ENCODE measurements around the gene INSIG1. TPM values are rescaled to one million over a fixed set of nuclear protein-coding genes. Genes with fewer than 3 reads are reported as not detected.

The INSIG1 gene
- total RNA-seq, 2 donors from 2014 or later: 73.3 to 148 TPM

DNA sequence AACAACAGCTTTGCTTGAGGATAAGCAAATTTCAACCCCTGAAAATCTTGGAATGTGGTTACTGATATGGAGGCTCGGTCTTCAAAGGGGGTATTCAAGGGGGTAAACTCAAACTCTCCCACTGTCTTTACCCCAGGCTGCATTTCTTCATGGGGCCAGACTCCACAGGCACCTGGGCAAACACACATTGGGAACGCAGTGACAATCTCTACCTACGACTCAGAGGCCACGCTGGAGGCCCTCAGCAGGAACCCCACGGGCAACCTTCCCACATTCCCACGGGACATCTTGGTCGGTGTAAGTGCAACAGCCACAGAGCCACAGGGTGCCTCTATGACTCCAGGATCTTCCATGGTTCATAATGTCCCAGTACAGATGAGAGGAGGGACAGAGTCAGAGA lies 2.2 kb upstream of the INSIG1 start:
- ATAC-seq (no peak), DNase-seq (no peak)
- intact Hi-C loops (cut with DNase I, micrococcal nuclease): loop anchor here in 1 of 2 donors (10.0 kb wide), 1 partner anchor 101 kb away; no protein-coding TSS in a partner anchor

DNA sequence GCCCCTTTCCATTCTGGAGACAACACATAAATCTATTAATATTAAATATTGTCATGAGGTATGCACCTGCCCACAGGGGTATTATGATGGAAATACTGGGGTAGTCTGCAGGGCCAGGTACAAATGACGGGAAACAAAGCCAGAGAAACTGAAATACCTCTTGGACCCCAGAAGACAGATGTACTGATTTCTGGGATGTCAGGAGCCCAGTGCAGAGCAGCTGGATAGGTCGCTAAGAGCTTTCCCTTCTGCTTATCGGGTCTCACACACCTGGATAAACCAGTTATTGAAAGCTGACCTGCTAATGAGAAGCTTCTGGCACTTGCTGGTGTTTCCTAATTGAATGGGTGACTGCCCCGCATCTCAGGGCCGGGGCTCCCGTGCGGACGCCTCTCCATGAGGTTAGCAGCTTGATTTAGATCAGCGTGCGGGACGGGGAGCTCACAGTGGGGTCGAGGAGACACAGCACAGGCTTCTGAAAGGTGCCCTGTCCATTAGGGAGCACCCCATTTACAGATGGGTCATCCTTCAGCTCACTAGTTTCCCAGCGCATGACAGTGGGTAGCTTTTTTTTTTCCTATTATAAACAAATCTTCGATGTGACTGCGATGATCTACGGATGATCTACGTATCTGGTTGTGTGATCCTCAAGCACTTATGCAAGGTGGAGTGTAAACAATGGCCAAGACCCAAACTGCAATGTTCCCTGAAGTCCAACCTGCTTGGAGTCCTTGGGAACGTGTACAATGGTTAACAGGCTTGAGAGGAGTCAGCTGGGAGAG lies 1.5 kb upstream of the INSIG1 start:
- no peak for ATAC-seq
- intact Hi-C loops (cut with DNase I, micrococcal nuclease): loop anchor here in 1 of 2 donors (10.0 kb wide), 1 partner anchor 101 kb away; no protein-coding TSS in a partner anchor
- no peak for DNase-seq

DNA sequence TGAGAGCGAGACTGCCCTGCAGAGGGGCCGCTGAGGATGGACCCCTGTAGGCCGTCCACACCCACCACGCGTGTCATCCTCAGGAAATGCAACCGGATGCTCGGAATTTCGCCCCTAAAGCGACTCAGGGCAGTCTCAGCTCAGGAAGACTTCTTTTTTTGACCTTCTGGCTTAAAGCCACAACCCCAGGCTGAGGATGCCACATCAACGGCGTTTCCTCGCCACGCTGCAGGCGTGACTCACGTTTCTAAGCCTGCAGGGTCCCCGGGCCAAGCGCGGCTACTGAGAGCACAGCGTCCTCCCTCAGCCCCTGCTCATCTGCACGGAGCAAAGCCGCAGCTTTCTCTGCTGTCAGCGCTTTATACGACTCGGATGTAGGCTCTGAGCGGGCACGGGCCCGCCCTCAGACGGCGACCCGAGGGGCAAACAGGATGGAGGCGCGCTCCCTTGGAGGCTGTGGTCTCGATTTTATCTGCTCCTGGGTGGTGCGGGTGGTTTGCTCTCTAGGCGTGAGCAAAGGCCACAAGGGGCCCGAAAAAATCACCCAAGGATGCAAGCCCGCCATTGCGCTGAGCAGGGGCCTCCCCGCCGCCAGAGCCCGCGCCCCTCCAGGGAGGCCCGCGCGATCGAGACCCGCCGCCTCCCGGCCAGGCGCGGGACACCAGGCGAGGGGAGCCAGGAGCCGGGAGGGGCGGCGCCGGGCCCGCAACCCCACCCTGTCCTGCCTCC lies 726 bp upstream of the INSIG1 start:
- intact Hi-C loops (cut with DNase I, micrococcal nuclease): loop anchor here in 1 of 2 donors (10.0 kb wide), 1 partner anchor 102 kb away; no protein-coding TSS in a partner anchor
- ATAC-seq: peak; percentile 52
- peak; percentile 70 to 71 for DNase-seq

DNA sequence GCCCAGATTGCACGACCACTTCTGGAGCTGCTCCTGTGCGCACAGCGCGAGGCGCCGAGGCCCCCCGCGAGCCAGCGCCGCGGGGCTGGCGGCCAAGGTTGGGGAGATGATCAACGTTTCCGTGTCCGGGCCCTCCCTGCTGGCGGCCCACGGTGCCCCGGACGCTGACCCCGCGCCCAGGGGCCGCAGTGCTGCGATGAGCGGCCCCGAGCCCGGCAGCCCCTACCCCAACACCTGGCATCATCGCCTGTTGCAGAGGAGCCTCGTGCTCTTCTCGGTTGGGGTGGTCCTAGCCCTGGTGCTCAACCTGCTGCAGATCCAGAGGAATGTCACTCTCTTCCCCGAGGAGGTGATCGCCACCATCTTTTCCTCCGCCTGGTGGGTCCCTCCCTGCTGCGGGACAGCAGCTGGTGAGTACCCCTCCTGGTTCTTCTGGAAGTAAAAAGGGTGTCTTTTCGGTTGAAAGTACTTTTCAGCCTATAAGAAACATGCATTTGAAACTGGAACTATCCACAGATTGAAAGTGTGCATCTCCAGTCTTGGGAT lies 683 bp downstream of the INSIG1 start:
- ATAC-seq (peak; percentile 10), DNase-seq (peak in 1 of 2 donors; percentile 29)
- intact Hi-C loops (cut with DNase I, micrococcal nuclease): loop anchor here in 1 of 2 donors (10.0 kb wide), 1 partner anchor 104 kb away; no protein-coding TSS in a partner anchor

DNA sequence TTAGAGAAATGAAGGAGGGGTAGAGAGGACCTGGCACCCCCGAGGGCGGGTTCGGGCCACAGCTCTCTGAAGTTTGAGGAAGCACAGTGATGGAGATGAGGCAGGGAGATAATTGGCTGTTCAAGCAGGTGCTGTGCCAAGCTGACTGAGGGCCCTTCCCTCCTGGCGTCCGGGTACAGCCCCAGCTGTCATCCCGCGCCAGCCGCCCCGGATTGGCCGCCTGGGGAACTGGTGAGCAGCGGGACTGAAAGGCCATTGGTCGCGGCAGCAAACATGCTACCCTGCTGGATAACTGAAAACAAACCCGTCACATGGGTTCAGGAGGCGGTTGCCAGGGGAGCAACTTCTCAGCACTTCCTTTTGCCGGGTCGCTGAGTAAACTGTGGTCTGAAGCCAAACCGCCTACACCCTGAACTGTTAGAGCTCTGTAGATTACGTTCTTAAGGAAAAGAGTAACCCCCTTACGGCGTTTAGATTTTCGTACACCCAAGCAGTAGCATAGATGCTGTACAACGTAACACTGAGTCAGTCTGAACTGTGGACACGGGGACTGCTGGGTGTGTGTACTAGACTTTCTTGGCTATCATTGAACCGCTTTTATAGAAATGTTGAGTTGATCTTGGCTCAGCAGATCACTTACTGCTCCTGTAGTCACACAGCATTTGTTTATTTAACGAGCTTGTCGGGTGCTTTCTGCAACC lies 1.3 kb downstream of the INSIG1 start:
- peak; percentile 78 for ATAC-seq
- DNase-seq: peak; percentile 95 to 97
- intact Hi-C loops (cut with DNase I, micrococcal nuclease): loop anchor here in 1 of 2 donors (10.0 kb wide), 1 partner anchor 104 kb away; no protein-coding TSS in a partner anchor

DNA sequence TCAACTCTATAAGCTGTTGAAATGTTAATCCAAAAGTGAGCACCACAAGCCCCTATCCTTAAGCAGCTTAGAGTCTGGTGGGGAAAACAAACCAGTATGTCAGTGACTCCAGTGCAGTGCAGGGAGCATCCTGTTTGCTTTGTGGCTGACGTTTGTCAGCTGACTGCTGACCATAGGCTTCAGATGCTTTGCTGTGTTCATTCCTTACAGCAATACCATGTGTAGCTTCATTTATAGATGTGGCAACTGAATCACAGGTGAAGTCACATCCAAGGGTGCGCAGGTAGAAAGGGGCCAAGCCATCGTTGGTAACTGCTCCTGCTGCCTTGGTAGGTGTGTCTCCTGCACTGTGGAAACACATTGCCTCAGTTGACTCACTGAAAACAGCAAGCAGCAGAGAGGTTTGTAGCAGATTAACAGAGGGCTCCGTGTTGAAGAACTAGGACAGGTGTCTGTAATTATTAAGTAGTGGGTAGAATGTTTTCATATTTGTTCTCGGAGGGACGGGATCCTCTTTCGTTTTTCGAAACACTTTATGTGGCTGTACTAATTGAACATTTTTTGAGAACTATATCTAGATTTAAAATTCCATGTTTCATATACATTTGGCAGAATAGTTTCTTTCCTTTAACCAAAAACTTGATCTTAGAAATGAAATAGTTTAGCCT lies 2.0 kb downstream of the INSIG1 start:
- ATAC-seq (no peak), DNase-seq (no peak)
- intact Hi-C loops (cut with DNase I, micrococcal nuclease): loop anchor here in 1 of 2 donors (10.0 kb wide), 1 partner anchor 105 kb away; no protein-coding TSS in a partner anchor

DNA sequence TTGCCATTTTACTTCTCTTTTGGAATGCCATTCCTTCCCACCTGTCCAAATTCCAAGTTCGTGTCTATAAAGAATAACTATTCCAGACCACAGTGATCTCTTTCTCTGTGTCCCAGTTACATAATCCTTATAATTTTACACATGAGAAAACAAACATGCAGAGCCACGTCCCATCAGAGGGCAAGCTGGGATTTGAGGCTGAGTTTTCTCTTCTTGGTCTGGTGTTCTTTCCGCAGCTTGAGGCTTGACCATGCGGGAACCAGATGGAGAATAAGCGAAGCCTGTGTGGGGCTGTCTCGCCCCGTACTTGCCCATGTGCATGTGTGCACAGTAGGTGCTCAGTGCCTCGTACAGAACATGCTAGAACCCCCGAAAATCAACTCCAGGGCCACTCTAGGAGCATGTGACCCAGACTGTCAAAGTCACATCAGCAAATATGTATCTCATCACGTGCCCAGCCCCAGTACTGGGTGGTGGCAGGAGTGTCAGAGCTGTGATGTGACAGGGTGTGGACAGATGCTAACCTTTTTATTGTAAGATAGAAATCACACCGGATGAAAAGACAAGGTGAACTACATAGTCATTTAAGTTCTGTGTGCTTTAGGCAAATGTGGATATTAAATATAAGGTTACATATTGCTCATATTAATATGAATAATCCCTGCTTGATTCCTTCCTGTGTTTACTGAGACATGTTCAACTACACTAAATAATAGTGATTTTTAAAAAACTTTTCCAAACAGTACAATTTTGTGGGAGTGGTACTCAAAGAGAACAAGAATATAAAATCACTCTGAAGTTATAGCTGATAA lies 3.2 kb downstream of the INSIG1 start:
- peak in 1 of 2 donors; percentile 51 for DNase-seq
- ATAC-seq: no peak
- intact Hi-C loops (cut with DNase I, micrococcal nuclease): no loop called here

DNA sequence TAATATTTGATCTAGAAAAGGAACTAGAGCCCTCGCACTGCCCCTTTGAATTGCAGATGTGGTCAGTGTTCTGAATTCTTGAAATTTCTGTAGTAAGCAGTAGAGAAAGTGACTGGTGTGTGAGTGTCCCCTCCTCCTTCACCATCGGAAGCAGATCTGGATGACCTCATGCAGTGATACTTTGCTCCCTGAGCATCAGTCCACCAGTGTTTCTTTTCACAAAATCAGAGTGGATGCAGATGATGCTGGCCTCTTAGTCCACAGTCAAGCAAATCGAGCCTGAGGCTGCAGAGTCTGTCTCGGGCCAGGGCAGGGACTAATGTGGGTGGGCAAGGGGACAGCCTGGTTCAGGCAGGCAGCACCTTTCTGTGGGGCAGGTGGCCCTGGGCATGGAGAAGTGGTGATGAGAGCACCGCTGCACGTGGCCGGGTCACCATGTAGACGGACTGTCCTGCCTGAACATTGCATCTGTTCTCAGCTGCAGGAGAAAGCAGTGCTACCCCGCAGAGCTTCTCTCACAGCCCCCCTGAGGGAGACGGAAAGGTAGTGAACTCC lies 5.4 kb downstream of the INSIG1 start:
- intact Hi-C loops (cut with DNase I, micrococcal nuclease): no loop called here
- DNase-seq (no peak), ATAC-seq (no peak)

DNA sequence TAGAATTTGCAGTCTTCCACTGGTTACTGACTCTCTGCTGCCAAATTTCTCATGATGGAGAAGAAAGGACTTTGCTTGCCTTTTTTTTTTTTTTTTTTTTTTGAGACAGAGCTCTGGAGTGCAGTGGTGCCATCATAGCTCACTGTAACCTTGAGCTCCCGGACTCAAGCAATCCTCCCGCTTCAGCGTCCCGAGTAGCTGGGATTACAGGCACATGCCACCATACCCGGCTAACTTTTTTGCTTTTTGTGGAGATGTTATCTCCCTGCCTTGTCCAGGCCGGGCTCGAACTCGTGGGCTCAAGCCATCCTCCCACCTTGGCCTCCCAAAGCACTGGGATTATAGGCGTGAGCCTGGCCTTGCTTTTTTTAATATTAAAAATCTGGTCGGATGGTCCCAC lies 6.2 kb downstream of the INSIG1 start:
- ATAC-seq: no peak
- intact Hi-C loops (cut with DNase I, micrococcal nuclease): no loop called here
- DNase-seq: no peak

DNA sequence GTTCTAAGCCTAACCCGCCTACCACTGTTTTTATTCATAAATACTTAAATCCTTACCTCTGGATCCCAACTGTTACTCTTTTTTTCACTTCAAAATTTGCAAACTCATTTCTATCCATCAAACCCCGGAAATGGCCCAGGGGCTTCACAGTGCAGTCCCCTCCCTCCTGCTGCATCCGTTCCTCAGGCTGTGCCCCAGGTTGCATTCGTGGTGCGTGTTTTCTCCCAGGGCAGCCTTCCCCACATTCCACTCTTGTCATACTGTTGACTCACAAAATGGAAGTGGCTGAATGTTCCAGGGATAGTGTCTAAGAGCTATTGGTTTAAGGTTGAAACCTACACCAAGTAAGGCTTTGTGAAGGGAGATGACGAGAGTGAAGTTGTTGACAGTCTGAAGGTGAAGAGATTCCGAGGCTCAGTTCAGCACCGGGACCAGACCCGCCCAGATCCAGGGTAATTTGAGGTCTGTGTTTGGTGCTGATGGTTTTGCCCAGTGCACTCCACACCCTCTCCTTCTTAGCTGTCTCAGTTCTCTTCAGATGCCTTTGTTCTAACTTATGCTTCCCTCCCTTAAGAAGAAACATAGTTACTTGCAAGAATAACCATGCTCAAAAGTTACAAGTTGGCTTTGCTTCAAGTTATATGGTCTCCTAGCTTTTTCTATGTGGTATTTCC lies 7.7 kb downstream of the INSIG1 start:
- intact Hi-C loops (cut with DNase I, micrococcal nuclease): no loop called here
- no peak for DNase-seq
- no peak for ATAC-seq

DNA sequence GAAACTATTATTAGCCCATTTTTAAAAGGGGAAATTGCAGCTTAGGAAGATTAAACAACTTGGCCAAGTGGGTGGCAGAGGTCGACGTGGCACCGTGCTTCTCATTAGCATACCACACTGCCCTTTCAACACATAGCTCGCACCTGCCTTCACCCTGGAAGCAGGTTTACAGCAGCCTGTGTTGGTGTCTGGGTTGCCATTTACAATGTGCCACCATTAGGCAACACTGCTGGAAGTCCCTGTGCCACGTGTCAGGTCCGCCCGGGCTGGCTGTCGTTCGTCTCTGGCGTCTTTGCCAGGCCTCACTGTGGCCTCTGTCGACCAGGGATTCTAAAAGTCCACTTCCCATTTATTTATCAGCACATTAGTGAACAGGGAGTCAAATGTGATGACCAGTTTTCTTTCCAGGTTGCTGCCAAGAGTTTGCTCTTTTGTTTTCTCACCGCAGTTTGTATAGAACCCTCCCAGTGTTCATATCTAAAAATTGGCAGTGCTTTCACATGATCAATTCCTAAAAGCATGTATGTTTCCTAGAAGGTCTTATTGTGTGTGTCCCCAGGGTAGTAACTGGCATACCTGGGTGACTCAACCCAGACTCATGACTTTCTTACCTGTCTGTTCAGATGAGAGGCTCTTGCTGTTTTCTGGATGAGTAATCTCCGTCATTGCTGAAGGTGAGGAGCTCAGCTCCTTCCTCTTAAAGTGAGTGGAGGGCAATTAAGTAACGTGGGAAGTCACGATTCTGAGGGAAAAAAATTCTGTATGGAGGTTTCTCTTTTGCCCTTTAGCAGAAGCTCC lies 9.2 kb downstream of the INSIG1 start:
- no peak for ATAC-seq
- intact Hi-C loops (cut with DNase I, micrococcal nuclease): no loop called here

DNA sequence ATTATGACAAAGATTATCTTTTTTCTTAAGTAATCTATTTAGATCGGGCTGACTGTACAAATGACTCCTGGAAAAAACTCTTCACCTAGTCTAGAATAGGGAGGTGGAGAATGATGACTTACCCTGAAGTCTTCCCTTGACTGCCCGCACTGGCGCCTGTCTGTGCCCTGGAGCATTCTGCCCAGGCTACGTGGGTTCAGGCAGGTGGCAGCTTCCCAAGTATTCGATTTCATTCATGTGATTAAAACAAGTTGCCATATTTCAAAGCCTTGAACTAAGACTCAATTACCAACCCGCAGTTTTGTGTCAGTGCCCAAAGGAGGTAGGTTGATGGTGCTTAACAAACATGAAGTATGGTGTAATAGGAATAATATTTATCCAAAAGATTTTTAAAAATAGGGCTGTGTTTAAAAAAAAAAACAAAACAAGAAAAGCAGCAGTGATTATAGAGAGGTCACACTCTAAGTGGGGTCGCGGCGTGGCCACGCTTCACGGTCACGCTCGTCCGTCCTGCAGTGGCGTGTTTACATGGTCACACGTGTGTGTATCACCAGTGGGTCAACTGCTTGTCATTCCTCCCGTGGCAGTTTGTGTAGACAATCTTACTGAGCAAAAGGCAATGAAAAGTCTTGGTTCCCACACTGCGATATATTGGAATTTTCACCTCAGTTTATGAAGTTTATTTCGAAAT lies 10.8 kb downstream of the INSIG1 start:
- DNase-seq: no peak
- intact Hi-C loops (cut with DNase I, micrococcal nuclease): no loop called here
- no peak for ATAC-seq

More for the DNA sequence above, 9.2 kb downstream of the INSIG1 start:
- no peak for DNase-seq

DNA sequence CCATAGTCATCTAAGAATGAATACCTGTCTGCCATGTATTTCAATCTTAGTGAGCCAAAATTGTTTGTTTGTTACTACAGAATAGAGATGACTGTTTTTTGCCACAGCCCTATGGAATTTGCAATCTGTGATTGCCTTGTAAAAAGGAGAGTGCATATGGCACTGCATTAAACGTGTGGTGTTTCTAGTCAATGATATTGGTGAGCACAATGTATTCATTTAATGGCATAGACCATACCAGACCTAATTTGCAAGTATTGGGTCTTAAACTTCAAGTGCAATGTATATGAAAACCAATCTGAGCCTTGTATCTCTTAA lies 11.3 kb downstream of the INSIG1 start:
- ATAC-seq (no peak), DNase-seq (no peak)
- intact Hi-C loops (cut with DNase I, micrococcal nuclease): no loop called here

DNA sequence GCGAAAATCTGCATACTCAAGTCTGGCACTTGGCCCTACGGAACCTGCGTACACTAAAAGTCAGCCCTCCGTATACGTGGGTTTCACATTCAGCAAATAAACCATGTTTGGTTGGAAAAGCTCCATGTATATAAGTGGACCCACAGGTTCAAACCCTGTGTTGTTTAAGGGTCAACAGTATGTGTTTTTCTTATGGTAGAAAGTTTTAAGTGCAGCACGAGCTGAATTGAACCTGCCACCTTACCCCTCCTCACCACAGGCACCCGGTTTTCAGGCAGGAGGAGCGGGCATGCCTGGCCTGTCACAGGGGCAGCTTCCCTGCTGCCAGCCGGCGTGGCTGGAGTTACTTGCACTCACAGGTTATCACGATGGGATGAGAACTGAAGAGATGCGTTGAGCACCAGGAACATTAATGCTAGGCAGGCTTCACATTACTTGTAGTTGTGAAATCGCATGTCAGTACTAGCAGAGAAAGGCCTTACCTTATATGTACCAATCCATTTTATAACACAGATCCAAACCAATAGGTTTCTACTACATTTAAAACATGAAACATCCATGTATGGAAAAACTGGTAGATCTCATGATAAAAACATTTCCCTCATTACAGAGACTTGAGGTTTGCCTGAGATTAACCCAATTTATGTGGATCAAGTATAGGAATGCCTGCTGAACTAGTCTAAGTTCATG lies 12.9 kb downstream of the INSIG1 start:
- DNase-seq: no peak
- peak; percentile 13 for ATAC-seq
- intact Hi-C loops (cut with DNase I, micrococcal nuclease): no loop called here

Data from left colon (tissue), 2 donors.